ENCODE measurements around the gene NEGR1. TPM values are rescaled to one million over a fixed set of nuclear protein-coding genes. Genes with fewer than 3 reads are reported as not detected.

The NEGR1 gene
- total and polyA plus RNA-seq, 2 donors (not counting 3 experiments of a cell fraction or from before 2014, with no cell fraction given), result 6.8 to 21.8 TPM

- Histone ChIP-seq H3K4me1 (ENCODE audit: control insufficient read depth, extremely low read depth, insufficient read depth, low read length) (no peaks in the 10 kb centered on the region), H3K4me3 (replicated peaks in 1 of 3; ENCODE audit: insufficient read depth in 1 of 3, low read depth in 1 of 3, low read length in 3 of 3) (no peak overlapping the region), H3K9me3 (replicated peaks; ENCODE audit: control insufficient read depth, insufficient read depth, low read length) (no peaks in the 10 kb centered on the region), H3K27ac (ENCODE audit: insufficient read depth, low read depth, low read length) (no peak overlapping the region), H3K9me1 (replicated peaks; ENCODE audit: control insufficient read depth, extremely low read depth, insufficient read depth, low read length) (no peaks in the 10 kb centered on the region), H3K36me3 (ENCODE audit: control insufficient read depth in 2 of 2, extremely low read depth in 1 of 2, insufficient read depth in 2 of 2, low read length in 2 of 2) (no peaks in the 10 kb centered on the region), H4K20me1 (replicated peaks; ENCODE audit: control insufficient read depth, extremely low read depth, insufficient read depth, low read length) (no peaks in the 10 kb centered on the region), H3K9ac (replicated peaks; ENCODE audit: extremely low read depth, insufficient read depth, low read length) (no peak overlapping the region), H3K4me2 (ENCODE audit: insufficient read depth, low read length) (no peak overlapping the region), H3K27me3 (ENCODE audit: control insufficient read depth in 2 of 2, insufficient read depth in 2 of 2, low read length in 2 of 2) (no peaks in the 10 kb centered on the region), H3K79me2 (ENCODE audit: control insufficient read depth, insufficient read depth, low read length) (no peaks in the 10 kb centered on the region), H2AFZ (ENCODE audit: low read depth, low read length) (no peak overlapping the region)
- ChIA-PET POLR2A (no interaction called here), CTCF (no interaction called here)
- TF ChIP-seq FOS (IDR thresholded peaks at IDR 0.05; ENCODE audit: borderline replicate concordance, insufficient read depth, low read length), result no peak
- no peak for TF ChIP-seq POLR2A (IDR thresholded peaks at IDR 0.05; ENCODE audit: low read depth, low read length)
- TF ChIP-seq POLR2AphosphoS5 (IDR thresholded peaks at IDR 0.05; ENCODE audit: insufficient read depth, low read depth, low read length), result no peak
- no peak for TF ChIP-seq JUN (IDR thresholded peaks at IDR 0.05; ENCODE audit: borderline replicate concordance, insufficient read depth, insufficient read length, low read depth)
- TF ChIP-seq EZH2 (IDR thresholded peaks at IDR 0.05; ENCODE audit: borderline replicate concordance, low read depth, low read length, severe bottlenecking), result no peak
- no peak for TF ChIP-seq MAX (IDR thresholded peaks at IDR 0.05; ENCODE audit: insufficient read depth, insufficient read length)
- no peak for TF ChIP-seq MYC (IDR thresholded peaks at IDR 0.05; ENCODE audit: low read depth, low read length)
- no TSS peak for BruUV-seq (replicated peaks)
- DNase-seq (ENCODE audit: low read depth, low spot score) (no peak), FAIRE-seq (no peak)
- intact Hi-C loops (cut with micrococcal nuclease) (no loop called here), dilution Hi-C loops (cut with MboI; ENCODE audit: extremely low pct_ligation_motif_present, low sequenced_read_pairs) (no loop called here)
Observed at GRCh38 chr1:71836904-71837303, 445.4 kb downstream of the NEGR1 start.

- Histone ChIP-seq H3K9me1 (replicated peaks; ENCODE audit: control insufficient read depth, extremely low read depth, insufficient read depth, low read length) (no peaks in the 10 kb centered on the region), H3K4me1 (ENCODE audit: control insufficient read depth, extremely low read depth, insufficient read depth, low read length) (no peaks in the 10 kb centered on the region), H3K4me3 (replicated peaks in 1 of 3; ENCODE audit: insufficient read depth in 1 of 3, low read depth in 1 of 3, low read length in 3 of 3) (no peak overlapping the region), H3K4me2 (ENCODE audit: insufficient read depth, low read length) (no peak overlapping the region), H3K27ac (ENCODE audit: insufficient read depth, low read depth, low read length) (no peak overlapping the region), H3K9ac (replicated peaks; ENCODE audit: extremely low read depth, insufficient read depth, low read length) (no peak overlapping the region), H3K79me2 (ENCODE audit: control insufficient read depth, insufficient read depth, low read length) (no peaks in the 10 kb centered on the region), H2AFZ (ENCODE audit: low read depth, low read length) (no peak overlapping the region), H3K9me3 (replicated peaks; ENCODE audit: control insufficient read depth, insufficient read depth, low read length) (no peaks in the 10 kb centered on the region), H3K36me3 (ENCODE audit: control insufficient read depth in 2 of 2, extremely low read depth in 1 of 2, insufficient read depth in 2 of 2, low read length in 2 of 2) (no peaks in the 10 kb centered on the region), H3K27me3 (ENCODE audit: control insufficient read depth in 2 of 2, insufficient read depth in 2 of 2, low read length in 2 of 2) (no peaks in the 10 kb centered on the region), H4K20me1 (replicated peaks; ENCODE audit: control insufficient read depth, extremely low read depth, insufficient read depth, low read length) (no peaks in the 10 kb centered on the region)
- no peak for DNase-seq (ENCODE audit: low read depth, low spot score)
- no TSS peak for BruUV-seq (replicated peaks)
- dilution Hi-C loops (cut with MboI; ENCODE audit: extremely low pct_ligation_motif_present, low sequenced_read_pairs), result no loop called here
- CTCF ChIA-PET, result no interaction called here
- no peak for TF ChIP-seq POLR2A (IDR thresholded peaks at IDR 0.05; ENCODE audit: low read depth, low read length)
- TF ChIP-seq POLR2AphosphoS5 (IDR thresholded peaks at IDR 0.05; ENCODE audit: insufficient read depth, low read depth, low read length), result no peak
- no peak for TF ChIP-seq MAX (IDR thresholded peaks at IDR 0.05; ENCODE audit: insufficient read depth, insufficient read length)
- no peak for TF ChIP-seq JUN (IDR thresholded peaks at IDR 0.05; ENCODE audit: borderline replicate concordance, insufficient read depth, insufficient read length, low read depth)
- no peak for TF ChIP-seq GATA2 (IDR thresholded peaks at IDR 0.05; ENCODE audit: insufficient read depth, insufficient read length, low read depth, low read length)
- TF ChIP-seq FOS (IDR thresholded peaks at IDR 0.05; ENCODE audit: borderline replicate concordance, insufficient read depth, low read length), result no peak
- no peak for TF ChIP-seq CTCF (IDR thresholded peaks at IDR 0.05; ENCODE audit: extremely low read depth in 1 of 2, insufficient read depth in 1 of 2, low read depth in 1 of 2, low read length in 2 of 2)
- TF ChIP-seq MYC (IDR thresholded peaks at IDR 0.05; ENCODE audit: low read depth, low read length), result no peak
- no peak for TF ChIP-seq EZH2 (IDR thresholded peaks at IDR 0.05; ENCODE audit: borderline replicate concordance, low read depth, low read length, severe bottlenecking)
- intact Hi-C loops (cut with micrococcal nuclease), result no loop called here
- no peak for FAIRE-seq
- POLR2A ChIA-PET, result no interaction called here
Observed at GRCh38 chr1:71835442-71835813, 446.9 kb downstream of the NEGR1 start.
